ENCODE results near the gene ZNF740. TPM values are rescaled to one million over a fixed set of nuclear protein-coding genes. Genes with fewer than 3 reads are reported as not detected.

ZNF740 gene
- total and polyA plus RNA-seq, 2 donors (not counting 1 experiment from before 2014, with no cell fraction given) = 35.9 to 117 TPM

GRCh38 chr12:53131844-53132243 is 48.7 kb upstream of the ZNF740 start:
- Mint-ChIP-seq H3K9me3 (ENCODE audit: insufficient read depth) (no peaks in the 10 kb centered on the region), H3K4me1 (no peaks in the 10 kb centered on the region), H3K27ac (no peak overlapping the region), H3K27me3 (peaks cover 16% of the 10 kb centered on the region), H3K4me3 (no peak overlapping the region)
- intact Hi-C loops (cut with micrococcal nuclease) = no loop called here
- peaks cover 0 to 10% (median 0%) of the 10 kb centered on the region in 4 experiments for H3K27me3 ChIP-seq (replicated peaks in 1 of 4; ENCODE audit: control extremely low read depth in 1 of 4, control insufficient read depth in 3 of 4, insufficient read depth in 4 of 4, low read length in 3 of 4)
- no peak for DNase-seq
- H4K20me1 ChIP-seq (ENCODE audit: control insufficient read depth, insufficient read depth, low read length, poor library complexity, severe bottlenecking) = no peaks in the 10 kb centered on the region
- ChIA-PET CTCF (no interaction called here), POLR2A (interaction anchor here (0.5 kb wide), 1 partner anchor 53 kb away, joined by 4 read pairs; the partner anchor contains the start of gene SPRYD3)
- TF ChIP-seq EZH2 (IDR thresholded peaks at IDR 0.05; ENCODE audit: borderline replicate concordance, insufficient read depth, low read depth, low read length, poor library complexity, severe bottlenecking) = no peak
- TF ChIP-seq CTCF (IDR thresholded peaks at IDR 0.05) = no peak
- H3K4me1 ChIP-seq (ENCODE audit: control insufficient read depth in 2 of 2, insufficient read depth in 2 of 2, low read length in 2 of 2) = no peaks in the 10 kb centered on the region
- H3K4me2 ChIP-seq (replicated peaks; ENCODE audit: low read depth, low read length, poor library complexity, severe bottlenecking) = no peak overlapping the region
- no peak overlapping the region for H3K27ac ChIP-seq (ENCODE audit: low read length in 2 of 2)
- H3K79me2 ChIP-seq (ENCODE audit: control insufficient read depth, insufficient read depth, low read length) = no peaks in the 10 kb centered on the region
- H3K9ac ChIP-seq (ENCODE audit: low read length) = no peak overlapping the region
- no peak overlapping the region for H3K4me3 ChIP-seq (ENCODE audit: control extremely low read depth in 1 of 5, extremely low read depth in 1 of 5, insufficient read depth in 1 of 5, low read depth in 2 of 5, low read length in 4 of 5)
- H3K9me3 ChIP-seq (ENCODE audit: control extremely low read depth in 1 of 3, control insufficient read depth in 2 of 3, insufficient read depth in 1 of 3, low read length in 2 of 3) = peaks cover 2 to 6% (median 4%) of the 10 kb centered on the region in 3 donors
- no peak for ATAC-seq (ENCODE audit: low read depth)
- WGBS (ENCODE audit: insufficient coverage) = 83% methylated on average over 1 of the region's 2 CpGs
- H2AFZ ChIP-seq (ENCODE audit: insufficient read depth, low read depth, low read length, poor library complexity, severe bottlenecking) = no peak overlapping the region
- no peaks in the 10 kb centered on the region for H3K36me3 ChIP-seq (replicated peaks in 1 of 2; ENCODE audit: control extremely low read depth in 1 of 2, control insufficient read depth in 1 of 2, extremely low read depth in 1 of 2, insufficient read depth in 2 of 2, low read length in 1 of 2)

GRCh38 chr12:53133722-53134121 is 46.8 kb upstream of the ZNF740 start:
- Mint-ChIP-seq H3K4me3 (no peak overlapping the region), H3K9me3 (ENCODE audit: insufficient read depth) (peaks cover 2% of the 10 kb centered on the region), H3K27ac (no peak overlapping the region), H3K4me1 (no peaks in the 10 kb centered on the region), H3K27me3 (peaks cover 18% of the 10 kb centered on the region)
- Histone ChIP-seq H3K36me3 (replicated peaks in 1 of 2; ENCODE audit: control extremely low read depth in 1 of 2, control insufficient read depth in 1 of 2, extremely low read depth in 1 of 2, insufficient read depth in 2 of 2, low read length in 1 of 2) (no peaks in the 10 kb centered on the region), H3K79me2 (ENCODE audit: control insufficient read depth, insufficient read depth, low read length) (no peaks in the 10 kb centered on the region), H3K27me3 (replicated peaks in 1 of 4; ENCODE audit: control extremely low read depth in 1 of 4, control insufficient read depth in 3 of 4, insufficient read depth in 4 of 4, low read length in 3 of 4) (peaks cover 0 to 5% (median 0%) of the 10 kb centered on the region in 4 experiments), H3K4me1 (ENCODE audit: control insufficient read depth in 2 of 2, insufficient read depth in 2 of 2, low read length in 2 of 2) (no peaks in the 10 kb centered on the region), H4K20me1 (ENCODE audit: control insufficient read depth, insufficient read depth, low read length, poor library complexity, severe bottlenecking) (no peaks in the 10 kb centered on the region), H3K27ac (ENCODE audit: low read length in 2 of 2) (no peak overlapping the region), H3K4me3 (ENCODE audit: control extremely low read depth in 1 of 5, extremely low read depth in 1 of 5, insufficient read depth in 1 of 5, low read depth in 2 of 5, low read length in 4 of 5) (no peak overlapping the region), H3K9ac (ENCODE audit: low read length) (no peak overlapping the region), H2AFZ (ENCODE audit: insufficient read depth, low read depth, low read length, poor library complexity, severe bottlenecking) (no peak overlapping the region), H3K9me3 (ENCODE audit: control extremely low read depth in 1 of 3, control insufficient read depth in 2 of 3, insufficient read depth in 1 of 3, low read length in 2 of 3) (peaks cover 2 to 11% (median 8%) of the 10 kb centered on the region in 3 donors), H3K4me2 (replicated peaks; ENCODE audit: low read depth, low read length, poor library complexity, severe bottlenecking) (no peak overlapping the region)
- TF ChIP-seq EZH2 (IDR thresholded peaks at IDR 0.05; ENCODE audit: borderline replicate concordance, insufficient read depth, low read depth, low read length, poor library complexity, severe bottlenecking) (no peak), CTCF (IDR thresholded peaks at IDR 0.05) (no peak)
- WGBS (ENCODE audit: insufficient coverage) = no CpG with 5 or more reads among the region's 3 CpGs
- intact Hi-C loops (cut with micrococcal nuclease) = no loop called here
- DNase-seq = no peak
- ChIA-PET CTCF (interaction anchor here (0.7 kb wide), 1 partner anchor 53 kb away, joined by 4 read pairs; no protein-coding TSS in a partner anchor), POLR2A (no interaction called here)
- no peak for ATAC-seq (ENCODE audit: low read depth)

Measured in B cell (primary cell).